Measurements from ENCODE around the gene GRHL3. TPM values are rescaled to one million over a fixed set of nuclear protein-coding genes. Genes with fewer than 3 reads are reported as not detected.

The GRHL3 gene
- total RNA-seq, 2 experiments from 2014 or later, result 0.26 to 0.52 TPM

DNA sequence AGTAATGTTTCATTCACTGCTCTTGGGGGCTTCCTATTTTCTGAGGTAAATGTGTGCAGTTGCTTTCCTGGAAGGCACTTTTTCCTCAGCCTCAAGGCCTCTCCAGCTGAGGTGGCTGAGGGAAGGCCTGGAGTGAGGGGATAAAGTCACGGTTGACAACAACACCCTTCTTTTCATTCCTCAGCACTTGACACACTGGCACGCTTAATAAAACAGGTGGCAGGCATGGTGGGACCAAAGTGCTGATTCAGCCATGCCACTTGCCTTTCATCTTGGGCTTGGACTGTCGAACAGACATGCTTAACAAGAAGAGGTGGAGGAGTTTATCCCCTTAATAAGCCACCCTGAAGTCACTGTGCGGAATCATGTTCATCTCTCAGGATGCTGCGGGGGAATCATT is 23.6 kb upstream of the GRHL3 start:
- intact Hi-C loops (cut with micrococcal nuclease), result no loop called here
- Mint-ChIP-seq H3K27me3 (ENCODE audit: low read depth) (peaks cover 4% of the 10 kb centered on the region), H3K9me3 (no peaks in the 10 kb centered on the region), H3K27ac (no peak overlapping the region), H3K4me3 (no peak overlapping the region), H3K36me3 (ENCODE audit: low read depth) (no peaks in the 10 kb centered on the region), H3K4me1 (ENCODE audit: low read depth) (no peaks in the 10 kb centered on the region)
- CTCF ChIA-PET, result interaction anchor here (0.9 to 1.0 kb wide), 2 partner anchors 47 to 95 kb away, joined by 3 read pairs; no protein-coding TSS in a partner anchor
- DNase-seq, result no peak

DNA sequence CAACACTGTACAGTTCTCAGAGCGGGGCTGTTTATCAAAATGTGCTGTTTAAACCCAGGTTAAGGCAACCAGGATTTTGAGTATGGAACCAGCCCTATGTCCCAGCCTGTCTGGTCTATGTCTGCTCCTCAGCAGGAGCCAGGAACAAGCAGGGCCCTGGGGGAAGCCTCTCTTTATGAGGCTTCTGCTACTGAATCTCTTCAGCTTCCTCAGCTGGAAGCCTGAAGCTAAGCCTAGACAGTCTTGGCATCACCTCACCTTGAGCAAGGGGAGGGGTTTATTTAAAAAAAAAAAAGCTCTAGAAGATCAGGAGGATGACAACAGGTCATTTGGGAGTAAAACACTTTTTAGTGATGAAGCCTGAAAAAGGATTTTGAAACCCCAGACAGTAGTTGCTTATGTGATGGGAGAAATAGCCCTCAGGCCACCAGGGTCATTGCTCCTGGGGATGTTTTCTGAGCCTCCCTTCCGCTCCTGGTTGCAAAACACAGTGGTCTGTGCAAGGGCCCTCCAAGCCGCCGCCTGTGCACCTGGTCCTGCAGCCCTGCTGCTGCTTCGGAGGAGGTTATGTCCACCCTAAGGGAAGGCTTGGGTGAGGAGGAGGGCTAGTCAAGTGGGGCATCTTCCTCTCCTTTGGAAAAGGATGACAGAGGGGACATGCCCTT is 21.8 kb upstream of the GRHL3 start:
- H3K36me3 Mint-ChIP-seq (ENCODE audit: low read depth), result no peaks in the 10 kb centered on the region
- intact Hi-C loops (cut with micrococcal nuclease), result no loop called here

DNA sequence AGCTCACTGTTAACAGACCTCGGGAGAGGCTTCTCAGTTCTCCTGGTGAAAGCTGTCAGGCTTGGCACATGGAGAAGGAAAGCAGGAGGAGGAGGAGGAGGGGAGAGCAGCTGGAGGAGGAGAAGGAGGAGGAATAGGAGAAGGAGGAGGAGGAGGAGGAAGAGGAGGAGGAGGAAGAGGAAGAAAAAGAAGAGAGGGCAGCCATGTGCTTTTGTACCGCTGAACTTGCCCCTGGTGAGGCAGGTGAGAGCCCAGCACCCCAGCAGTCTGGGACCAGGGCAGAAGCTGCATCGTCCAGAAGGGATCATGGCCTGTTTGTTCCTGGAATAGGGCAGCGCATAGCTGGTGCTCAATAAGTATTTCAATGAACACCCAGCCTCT is 21.3 kb upstream of the GRHL3 start:
- H3K36me3 Mint-ChIP-seq (ENCODE audit: low read depth), result no peaks in the 10 kb centered on the region
- H3K27me3 Mint-ChIP-seq (ENCODE audit: low read depth), result peaks cover 9% of the 10 kb centered on the region
- H3K4me3 Mint-ChIP-seq, result no peak overlapping the region
- H3K4me1 Mint-ChIP-seq (ENCODE audit: low read depth), result no peaks in the 10 kb centered on the region
- no peaks in the 10 kb centered on the region for H3K9me3 Mint-ChIP-seq
- DNase-seq, result no peak
- intact Hi-C loops (cut with micrococcal nuclease), result no loop called here
- CTCF ChIA-PET, result interaction anchor here (0.6 to 1.1 kb wide), 2 partner anchors 47 to 95 kb away, joined by 3 read pairs; no protein-coding TSS in a partner anchor
- no peak overlapping the region for H3K27ac Mint-ChIP-seq

More for the DNA sequence above, 21.8 kb upstream of the GRHL3 start:
- Mint-ChIP-seq H3K4me1 (ENCODE audit: low read depth) (no peaks in the 10 kb centered on the region), H3K9me3 (no peaks in the 10 kb centered on the region), H3K4me3 (no peak overlapping the region), H3K27ac (no peak overlapping the region), H3K27me3 (ENCODE audit: low read depth) (peaks cover 9% of the 10 kb centered on the region)
- no peak for DNase-seq
- CTCF ChIA-PET, result interaction anchor here (0.6 to 1.1 kb wide), 3 partner anchors 46 to 95 kb away, joined by 3 to 4 read pairs (median 3); no protein-coding TSS in a partner anchor

DNA sequence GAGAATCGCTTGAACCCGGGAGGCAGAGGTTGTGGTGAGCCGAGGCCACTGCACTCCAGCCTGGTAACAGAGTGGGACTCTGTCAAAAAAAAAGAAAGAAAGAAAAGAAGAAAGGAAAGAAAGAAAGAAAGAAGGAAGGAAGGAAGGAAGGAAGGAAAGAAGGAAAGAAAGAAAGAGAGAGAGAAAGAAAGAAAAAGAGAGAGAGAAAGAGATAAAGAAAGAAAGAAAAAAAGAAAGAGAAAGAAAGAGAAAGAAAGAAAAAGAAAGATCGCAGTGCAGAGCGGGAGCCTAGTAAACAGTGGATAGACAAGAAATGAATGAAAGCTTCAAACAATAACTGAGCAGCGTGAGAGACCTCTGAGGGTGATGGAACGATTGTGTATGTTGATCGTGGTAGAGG is 20.6 kb upstream of the GRHL3 start:
- H3K27ac Mint-ChIP-seq, result no peak overlapping the region
- H3K4me3 Mint-ChIP-seq, result no peak overlapping the region
- H3K27me3 Mint-ChIP-seq (ENCODE audit: low read depth), result peaks cover 9% of the 10 kb centered on the region
- DNase-seq, result no peak
- intact Hi-C loops (cut with micrococcal nuclease), result no loop called here
- H3K4me1 Mint-ChIP-seq (ENCODE audit: low read depth), result no peaks in the 10 kb centered on the region
- no peaks in the 10 kb centered on the region for H3K36me3 Mint-ChIP-seq (ENCODE audit: low read depth)
- CTCF ChIA-PET, result no interaction called here
- no peaks in the 10 kb centered on the region for H3K9me3 Mint-ChIP-seq

DNA sequence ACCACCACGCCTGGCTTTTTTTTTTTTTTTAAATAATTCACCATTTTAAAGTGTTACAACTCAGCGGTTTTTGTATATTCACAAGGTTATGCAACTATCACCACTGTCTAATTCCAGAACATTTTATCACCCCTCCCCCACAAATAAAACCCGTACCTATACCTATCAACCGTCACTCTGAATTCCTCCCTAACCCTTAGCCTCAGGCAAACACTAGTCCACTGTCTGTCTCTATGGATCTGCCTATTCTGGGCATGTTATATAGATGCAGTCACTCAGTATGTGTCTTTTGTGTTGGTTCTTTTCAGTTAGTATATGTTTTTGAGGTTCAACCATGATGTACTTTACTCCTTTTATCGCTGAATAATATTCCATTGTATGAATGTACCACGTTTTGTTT is 19.3 kb upstream of the GRHL3 start:
- no peak overlapping the region for H3K27ac Mint-ChIP-seq
- intact Hi-C loops (cut with micrococcal nuclease), result no loop called here
- no peaks in the 10 kb centered on the region for H3K4me1 Mint-ChIP-seq (ENCODE audit: low read depth)
- DNase-seq, result no peak
- peaks cover 9% of the 10 kb centered on the region for H3K27me3 Mint-ChIP-seq (ENCODE audit: low read depth)
- H3K9me3 Mint-ChIP-seq, result no peaks in the 10 kb centered on the region
- no peaks in the 10 kb centered on the region for H3K36me3 Mint-ChIP-seq (ENCODE audit: low read depth)
- CTCF ChIA-PET, result no interaction called here
- H3K4me3 Mint-ChIP-seq, result no peak overlapping the region

DNA sequence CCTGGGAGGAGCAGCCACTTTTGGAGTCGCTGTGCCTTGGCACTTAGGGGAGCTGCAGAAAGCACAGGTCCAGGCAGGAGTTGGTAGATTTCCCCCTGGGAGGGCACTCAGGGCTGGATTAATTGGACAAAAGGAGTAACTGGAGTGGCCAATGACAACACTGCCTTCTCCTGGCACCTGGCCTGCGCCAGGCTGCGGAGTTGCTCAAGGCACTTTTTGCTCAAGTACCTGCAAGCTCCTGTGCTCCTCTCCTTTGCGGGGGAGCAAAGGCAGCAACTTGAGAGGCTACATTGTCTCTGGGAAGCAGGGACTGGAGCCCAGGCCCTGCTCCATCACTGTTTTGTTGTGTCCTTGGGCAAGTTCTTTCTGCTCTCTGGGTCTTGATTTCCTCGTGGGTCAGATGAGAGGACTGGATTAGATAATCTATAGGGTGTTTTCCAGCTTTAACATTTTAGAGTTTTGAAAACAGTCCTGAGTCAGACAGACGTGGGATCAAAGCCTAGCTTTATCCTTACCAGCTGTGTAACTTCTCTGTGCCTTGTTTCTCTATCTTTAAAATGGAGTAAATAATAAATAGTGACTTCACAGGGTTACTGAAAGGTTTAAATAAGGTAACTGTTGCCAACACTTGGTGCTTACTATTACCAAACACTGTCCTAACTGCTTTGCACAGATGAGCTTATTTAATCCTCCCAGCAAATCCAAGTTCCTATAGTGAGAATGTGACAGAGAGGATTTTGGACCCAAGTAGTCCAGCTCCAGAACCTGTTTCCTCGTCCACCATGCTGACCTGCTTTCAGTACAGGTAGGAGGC is 18.0 kb upstream of the GRHL3 start:
- Mint-ChIP-seq H3K36me3 (ENCODE audit: low read depth) (no peaks in the 10 kb centered on the region), H3K9me3 (no peaks in the 10 kb centered on the region), H3K4me3 (no peak overlapping the region), H3K27me3 (ENCODE audit: low read depth) (peaks cover 12% of the 10 kb centered on the region), H3K4me1 (ENCODE audit: low read depth) (no peaks in the 10 kb centered on the region), H3K27ac (no peak overlapping the region)
- no peak for DNase-seq
- CTCF ChIA-PET, result interaction anchor here (0.6 kb wide), 1 partner anchor 776 kb away, joined by 4 read pairs; no protein-coding TSS in a partner anchor
- intact Hi-C loops (cut with micrococcal nuclease), result no loop called here

DNA sequence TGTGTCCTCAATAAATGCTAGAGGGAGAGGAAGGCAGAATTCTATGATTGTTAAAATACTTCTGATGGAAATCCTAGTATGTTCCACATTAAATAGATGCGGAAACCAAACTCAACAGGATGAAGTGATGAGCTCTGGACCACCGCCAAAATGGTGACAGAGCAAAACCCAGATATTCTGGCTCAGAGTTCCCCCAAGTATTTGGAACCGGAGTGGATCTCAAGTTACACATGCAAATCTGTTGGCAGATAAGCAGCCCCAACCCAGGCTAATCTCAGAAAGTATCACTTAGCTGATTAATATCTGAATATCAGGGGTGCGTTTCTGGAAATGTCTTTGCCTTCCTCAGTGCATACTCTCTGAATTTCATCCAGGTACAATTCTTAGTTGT is 17.4 kb upstream of the GRHL3 start:
- H3K4me1 Mint-ChIP-seq (ENCODE audit: low read depth), result no peaks in the 10 kb centered on the region
- no peaks in the 10 kb centered on the region for H3K9me3 Mint-ChIP-seq
- DNase-seq, result no peak
- H3K27ac Mint-ChIP-seq, result no peak overlapping the region
- H3K36me3 Mint-ChIP-seq (ENCODE audit: low read depth), result no peaks in the 10 kb centered on the region
- intact Hi-C loops (cut with micrococcal nuclease), result no loop called here
- H3K4me3 Mint-ChIP-seq, result no peak overlapping the region
- CTCF ChIA-PET, result interaction anchor here (0.6 kb wide), 1 partner anchor 777 kb away, joined by 4 read pairs; no protein-coding TSS in a partner anchor
- peaks cover 13% of the 10 kb centered on the region for H3K27me3 Mint-ChIP-seq (ENCODE audit: low read depth)

DNA sequence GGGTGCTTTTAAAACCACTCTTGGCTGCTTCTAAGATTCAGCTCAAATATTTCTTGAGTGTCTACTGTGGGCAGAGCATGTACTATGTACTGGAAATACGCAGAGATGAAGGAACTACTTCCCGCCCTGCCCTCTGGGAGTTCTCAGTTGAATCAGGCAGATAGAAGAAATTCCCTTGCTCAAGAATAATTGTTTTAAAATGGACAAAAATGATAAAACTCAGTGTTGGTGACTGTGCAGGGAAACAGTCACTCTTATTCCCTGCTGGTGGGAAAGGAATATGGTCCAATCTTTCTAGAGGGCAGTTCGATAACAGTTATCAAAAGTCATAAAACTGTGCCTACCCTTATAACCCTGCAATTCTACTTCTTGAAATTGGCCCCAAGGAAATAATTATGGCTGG is 16.9 kb upstream of the GRHL3 start:
- no peaks in the 10 kb centered on the region for H3K36me3 Mint-ChIP-seq (ENCODE audit: low read depth)
- H3K4me3 Mint-ChIP-seq, result no peak overlapping the region
- H3K27ac Mint-ChIP-seq, result no peak overlapping the region
- intact Hi-C loops (cut with micrococcal nuclease), result no loop called here
- H3K4me1 Mint-ChIP-seq (ENCODE audit: low read depth), result no peaks in the 10 kb centered on the region
- CTCF ChIA-PET, result no interaction called here
- DNase-seq, result no peak
- peaks cover 14% of the 10 kb centered on the region for H3K27me3 Mint-ChIP-seq (ENCODE audit: low read depth)
- H3K9me3 Mint-ChIP-seq, result no peaks in the 10 kb centered on the region

DNA sequence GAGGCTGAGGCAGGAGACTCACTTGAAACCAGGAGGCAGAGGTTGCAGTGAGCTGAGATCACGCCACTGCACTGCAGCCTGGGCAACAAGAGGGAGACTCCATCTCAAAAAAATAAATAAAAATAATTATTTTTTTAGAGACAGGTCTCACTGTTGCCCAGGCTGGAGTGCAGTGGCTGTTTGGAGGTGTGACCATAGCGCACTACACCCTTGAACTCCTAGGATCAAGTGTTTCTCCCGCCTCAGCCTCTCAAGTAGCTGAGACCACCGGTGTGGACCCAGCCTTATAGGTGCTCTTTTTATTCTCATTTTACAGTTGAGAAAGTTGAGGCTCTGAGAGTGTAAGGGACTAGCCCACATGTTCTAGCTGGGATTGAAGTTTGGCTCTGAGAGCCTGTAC is 15.6 kb upstream of the GRHL3 start:
- Mint-ChIP-seq H3K4me1 (ENCODE audit: low read depth) (no peaks in the 10 kb centered on the region), H3K36me3 (ENCODE audit: low read depth) (no peaks in the 10 kb centered on the region), H3K27ac (no peak overlapping the region), H3K27me3 (ENCODE audit: low read depth) (peaks cover 10% of the 10 kb centered on the region), H3K9me3 (no peaks in the 10 kb centered on the region), H3K4me3 (no peak overlapping the region)
- DNase-seq, result no peak
- intact Hi-C loops (cut with micrococcal nuclease), result no loop called here
- CTCF ChIA-PET, result interaction anchor here (0.9 kb wide), 1 partner anchor 104 kb away, joined by 3 read pairs; no protein-coding TSS in a partner anchor

DNA sequence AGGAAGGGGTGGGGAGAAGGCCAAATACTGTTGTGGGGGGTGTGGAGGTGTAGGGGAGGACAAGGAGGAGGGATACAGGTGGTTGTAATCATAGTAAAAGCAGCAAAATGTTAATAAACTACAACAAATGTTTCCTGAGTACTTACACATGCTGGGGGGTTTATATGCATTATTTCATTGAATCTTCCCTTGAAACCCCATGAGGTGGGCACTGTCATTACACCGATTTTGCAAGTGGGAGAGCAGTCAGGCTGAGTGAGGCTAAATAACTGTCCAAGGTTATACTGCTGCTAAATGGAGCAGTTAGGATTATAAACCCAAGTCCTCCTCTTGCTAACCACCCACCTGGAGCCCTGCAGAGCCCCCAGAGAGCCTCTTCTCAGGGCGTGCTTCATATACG is 14.4 kb upstream of the GRHL3 start:
- Mint-ChIP-seq H3K4me3 (no peak overlapping the region), H3K36me3 (ENCODE audit: low read depth) (no peaks in the 10 kb centered on the region), H3K27ac (no peak overlapping the region), H3K4me1 (ENCODE audit: low read depth) (peaks cover under 1% of the 10 kb centered on the region), H3K27me3 (ENCODE audit: low read depth) (peaks cover 10% of the 10 kb centered on the region), H3K9me3 (no peaks in the 10 kb centered on the region)
- DNase-seq, result no peak
- CTCF ChIA-PET, result interaction anchor here (1.2 kb wide), 1 partner anchor 15 kb away, joined by 4 read pairs; no protein-coding TSS in a partner anchor
- intact Hi-C loops (cut with micrococcal nuclease), result no loop called here

DNA sequence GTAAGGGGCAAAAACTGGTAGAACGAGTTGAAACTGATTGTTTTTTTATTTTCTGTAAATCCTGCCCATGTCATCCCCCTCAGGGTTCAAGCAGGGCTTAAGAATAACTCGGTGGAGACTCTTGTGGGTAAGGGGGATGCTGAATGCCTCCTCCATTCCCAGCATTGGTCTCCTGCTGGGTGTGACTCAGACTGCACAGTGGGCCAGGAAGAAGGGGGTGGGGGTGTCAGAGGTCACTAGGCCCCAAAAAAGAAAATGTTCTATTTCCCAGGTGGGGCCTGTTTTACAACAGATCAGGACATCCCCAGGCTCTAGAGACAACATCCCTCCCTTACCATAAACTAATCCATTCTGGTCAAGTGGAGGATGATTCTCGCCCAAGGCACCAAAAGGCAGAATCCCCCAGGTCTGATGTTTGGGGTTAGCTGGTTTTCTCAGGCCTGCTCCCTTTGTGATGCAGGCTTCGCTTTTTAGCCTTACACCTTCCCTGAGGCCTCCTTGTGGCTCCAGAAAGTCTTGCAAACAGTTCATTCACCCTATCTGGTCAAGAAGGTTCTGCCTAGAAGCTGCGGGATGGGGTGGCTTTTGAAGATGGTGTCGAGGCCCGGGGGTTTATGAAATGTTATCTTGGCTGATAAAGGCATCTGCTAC is 10.7 kb upstream of the GRHL3 start:
- H3K27ac Mint-ChIP-seq, result no peak overlapping the region
- H3K4me3 Mint-ChIP-seq, result no peak overlapping the region
- CTCF ChIA-PET, result interaction anchor here (0.6 to 1.6 kb wide), 3 partner anchors 107 to 338 kb away, joined by 3 to 6 read pairs (median 5); no protein-coding TSS in a partner anchor
- intact Hi-C loops (cut with micrococcal nuclease), result loop anchor here (2.0 kb wide), 1 partner anchor 72 kb away; no protein-coding TSS in a partner anchor
- no peak for DNase-seq
- H3K36me3 Mint-ChIP-seq (ENCODE audit: low read depth), result no peaks in the 10 kb centered on the region
- peaks cover 6% of the 10 kb centered on the region for H3K27me3 Mint-ChIP-seq (ENCODE audit: low read depth)
- H3K9me3 Mint-ChIP-seq, result no peaks in the 10 kb centered on the region
- peaks cover 3% of the 10 kb centered on the region for H3K4me1 Mint-ChIP-seq (ENCODE audit: low read depth)

DNA sequence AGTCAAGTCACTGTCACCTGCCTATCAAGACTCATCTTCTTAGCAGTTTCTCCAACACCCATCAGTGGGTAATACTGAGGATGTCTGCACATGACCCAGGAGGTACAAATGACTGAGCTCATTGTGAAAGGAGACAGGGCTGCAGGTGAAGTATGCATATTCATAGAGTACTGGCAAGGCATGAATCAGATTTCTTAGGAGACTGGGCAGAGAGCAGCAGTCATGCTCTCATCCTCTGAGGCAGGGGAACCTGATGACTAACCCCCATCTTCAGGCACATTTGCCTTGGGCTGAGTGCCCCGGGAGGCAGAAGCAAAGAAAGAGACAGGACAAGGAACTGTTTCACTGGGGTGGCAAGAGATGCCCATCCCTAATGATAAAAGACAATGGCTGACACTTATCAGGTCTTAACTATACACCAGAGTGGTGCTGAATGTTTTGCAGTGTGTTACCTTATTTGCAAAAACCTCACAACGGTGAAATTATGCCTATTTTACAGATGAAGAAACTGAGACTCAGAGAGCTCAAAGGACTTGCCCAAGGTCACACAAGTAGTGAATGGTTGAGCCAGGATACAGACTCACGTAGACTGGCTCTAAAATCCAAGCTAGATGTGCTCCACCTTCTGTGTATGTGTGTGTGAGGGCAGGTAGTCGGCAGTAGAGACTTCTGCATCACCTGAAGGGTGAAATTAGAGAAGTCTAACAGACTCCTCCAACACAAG is 9.2 kb upstream of the GRHL3 start:
- no peak overlapping the region for H3K4me3 Mint-ChIP-seq
- intact Hi-C loops (cut with micrococcal nuclease), result loop anchor here (2.0 kb wide), 1 partner anchor 73 kb away; no protein-coding TSS in a partner anchor
- DNase-seq, result peak; percentile 51
- no peaks in the 10 kb centered on the region for H3K9me3 Mint-ChIP-seq
- no peaks in the 10 kb centered on the region for H3K36me3 Mint-ChIP-seq (ENCODE audit: low read depth)
- H3K27me3 Mint-ChIP-seq (ENCODE audit: low read depth), result peaks cover 6% of the 10 kb centered on the region
- H3K27ac Mint-ChIP-seq, result no peak overlapping the region
- CTCF ChIA-PET, result interaction anchor here (1.6 kb wide), 1 partner anchor 110 kb away, joined by 6 read pairs; no protein-coding TSS in a partner anchor
- peaks cover 3% of the 10 kb centered on the region for H3K4me1 Mint-ChIP-seq (ENCODE audit: low read depth)
